ENCODE data around the gene VANGL2. TPM values are rescaled to one million over a fixed set of nuclear protein-coding genes. Genes with fewer than 3 reads are reported as not detected.
A peak's percentile ranks its signal among the peaks of the same experiment; 100 is the strongest.

Gene VANGL2
- total RNA-seq, 6 experiments from 2014 or later, result 0.06 to 0.22 (median 0.12) TPM

- WGBS (ENCODE audit: insufficient coverage, low coverage, low lambda C conversion rate, missing lambda C conversion rate), result 8% methylated on average over 44 of the region's 55 CpGs
- TF ChIP-seq POLR2A (IDR thresholded peaks at IDR 0.05), result no peak
- no peak for TF ChIP-seq CTCF (IDR thresholded peaks at IDR 0.05)
- peak in 1 of 3 donors; percentile 18 for DNase-seq
- peaks cover 0 to 6% (median 0%) of the 10 kb centered on the region in 4 donors for H3K4me1 ChIP-seq
- H3K9me3 ChIP-seq, result no peaks in the 10 kb centered on the region
- ATAC-seq, result no peak
- H3K27me3 ChIP-seq, result no peaks in the 10 kb centered on the region
- H3K27ac ChIP-seq, result no peak overlapping the region
- no peaks in the 10 kb centered on the region for H3K36me3 ChIP-seq
- peak overlapping the region; percentile 29 to 46 (median 29) for H3K4me3 ChIP-seq
- intact Hi-C loops (cut with DNase I), result no loop called here
Observed at GRCh38 chr1:160400646-160401486, 502 bp downstream of the VANGL2 start.

- no peaks in the 10 kb centered on the region for H3K36me3 ChIP-seq
- H3K27ac ChIP-seq, result no peak overlapping the region
- no peaks in the 10 kb centered on the region for H3K27me3 ChIP-seq
- ATAC-seq, result no peak
- no peaks in the 10 kb centered on the region for H3K9me3 ChIP-seq
- intact Hi-C loops (cut with DNase I), result no loop called here
- TF ChIP-seq CTCF (IDR thresholded peaks at IDR 0.05), result no peak
- TF ChIP-seq POLR2A (IDR thresholded peaks at IDR 0.05), result no peak
- peaks cover 0 to 6% (median 0%) of the 10 kb centered on the region in 4 donors for H3K4me1 ChIP-seq
- no peak overlapping the region for H3K4me3 ChIP-seq
- DNase-seq, result peak in 1 of 3 donors; percentile 27
- 68% methylated on average over 6 of the region's 7 CpGs for WGBS (ENCODE audit: insufficient coverage, low coverage, low lambda C conversion rate, missing lambda C conversion rate)
Observed at GRCh38 chr1:160401487-160401805, 1.1 kb downstream of the VANGL2 start.

- Histone ChIP-seq H3K27me3 (no peaks in the 10 kb centered on the region), H3K4me3 (no peak overlapping the region), H3K27ac (no peak overlapping the region), H3K36me3 (no peaks in the 10 kb centered on the region), H3K9me3 (no peaks in the 10 kb centered on the region), H3K4me1 (peaks cover 0 to 6% (median 0%) of the 10 kb centered on the region in 4 donors)
- WGBS (ENCODE audit: insufficient coverage, low coverage, low lambda C conversion rate, missing lambda C conversion rate), result 50% methylated on average over 8 of the region's 9 CpGs
- TF ChIP-seq POLR2A (IDR thresholded peaks at IDR 0.05), result no peak
- TF ChIP-seq CTCF (IDR thresholded peaks at IDR 0.05), result no peak
- ATAC-seq, result no peak
- intact Hi-C loops (cut with DNase I), result no loop called here
- peak in 1 of 3 donors; percentile 24 for DNase-seq
Observed at GRCh38 chr1:160402001-160402795, 1.8 kb downstream of the VANGL2 start.

GRCh38 chr1:160403244-160403643 lies 2.9 kb downstream of the VANGL2 start:
- Histone ChIP-seq H3K27me3 (no peaks in the 10 kb centered on the region), H3K27ac (no peak overlapping the region), H3K4me3 (no peak overlapping the region), H3K9me3 (no peaks in the 10 kb centered on the region), H3K36me3 (no peaks in the 10 kb centered on the region), H3K4me1 (peaks cover 0 to 6% (median 0%) of the 10 kb centered on the region in 4 donors)
- peak in 1 of 3 donors; percentile 4 for DNase-seq
- ATAC-seq, result peak in 2 of 4 donors; percentile 16 to 17
- intact Hi-C loops (cut with DNase I), result no loop called here
- WGBS (ENCODE audit: insufficient coverage, low coverage, low lambda C conversion rate, missing lambda C conversion rate), result 35% methylated on average over 3 of the region's 3 CpGs
- TF ChIP-seq CTCF (IDR thresholded peaks at IDR 0.05), result no peak
- TF ChIP-seq POLR2A (IDR thresholded peaks at IDR 0.05), result no peak
